Measurements from ENCODE around the gene ARHGEF38. TPM values are rescaled to one million over a fixed set of nuclear protein-coding genes. Genes with fewer than 3 reads are reported as not detected.
"Not testable (repeated sequence)": the region's sequence is repeated elsewhere in the genome, so short reads cannot be mapped to it uniquely, and the experiment has no call there.

Gene ARHGEF38
- total RNA-seq, 1 donor, result under 0.01 TPM

- DNase-seq (ENCODE audit: low read depth in 2 of 3, low spot score in 2 of 3), result no peak
Observed at GRCh38 chr4:105603158-105603557, 50.7 kb downstream of the ARHGEF38 start.

GRCh38 chr4:105605493-105605892 is 53.1 kb downstream of the ARHGEF38 start:
- DNase-seq (ENCODE audit: low read depth in 2 of 3, low spot score in 2 of 3), result peak in 1 of 3 donors; percentile 42

- DNase-seq (ENCODE audit: low read depth in 2 of 3, low spot score in 2 of 3), result no peak
Observed at GRCh38 chr4:105607876-105608275, 55.5 kb downstream of the ARHGEF38 start.

- not testable (repeated sequence) for DNase-seq (ENCODE audit: low read depth in 2 of 3, low spot score in 2 of 3)
Observed at GRCh38 chr4:105609819-105610218, 57.4 kb downstream of the ARHGEF38 start.

- no peak for DNase-seq (ENCODE audit: low read depth in 2 of 3, low spot score in 2 of 3)
Observed at GRCh38 chr4:105613306-105613705, 60.9 kb downstream of the ARHGEF38 start.

- DNase-seq (ENCODE audit: low read depth in 2 of 3, low spot score in 2 of 3), result no peak
Observed at GRCh38 chr4:105619188-105619931, 66.9 kb downstream of the ARHGEF38 start.

GRCh38 chr4:105620640-105621323 is 68.4 kb downstream of the ARHGEF38 start:
- DNase-seq (ENCODE audit: low read depth in 2 of 3, low spot score in 2 of 3), result no peak

GRCh38 chr4:105622269-105622668 is 69.8 kb downstream of the ARHGEF38 start:
- no peak for DNase-seq (ENCODE audit: low read depth in 2 of 3, low spot score in 2 of 3)

- DNase-seq (ENCODE audit: low read depth in 2 of 3, low spot score in 2 of 3), result no peak
Observed at GRCh38 chr4:105623099-105623498, 70.7 kb downstream of the ARHGEF38 start.

- peak in 1 of 3 donors; percentile 34 for DNase-seq (ENCODE audit: low read depth in 2 of 3, low spot score in 2 of 3)
Observed at GRCh38 chr4:105624530-105624929, 72.1 kb downstream of the ARHGEF38 start.

GRCh38 chr4:105625214-105625613 is 72.8 kb downstream of the ARHGEF38 start:
- no peak for DNase-seq (ENCODE audit: low read depth in 2 of 3, low spot score in 2 of 3)

- no peak for DNase-seq (ENCODE audit: low read depth in 2 of 3, low spot score in 2 of 3)
Observed at GRCh38 chr4:105626846-105627245, 74.4 kb downstream of the ARHGEF38 start.

GRCh38 chr4:105627620-105628019 is 75.2 kb downstream of the ARHGEF38 start:
- no peak for DNase-seq (ENCODE audit: low read depth in 2 of 3, low spot score in 2 of 3)

- no peak for DNase-seq (ENCODE audit: low read depth in 2 of 3, low spot score in 2 of 3)
Observed at GRCh38 chr4:105630670-105631655, 78.5 kb downstream of the ARHGEF38 start.

GRCh38 chr4:105631818-105632400 is 79.5 kb downstream of the ARHGEF38 start:
- peak in 1 of 3 donors; percentile 32 for DNase-seq (ENCODE audit: low read depth in 2 of 3, low spot score in 2 of 3)

- peak in 1 of 3 donors; percentile 7 for DNase-seq (ENCODE audit: low read depth in 2 of 3, low spot score in 2 of 3)
Observed at GRCh38 chr4:105632599-105632998, 80.2 kb downstream of the ARHGEF38 start.

- no peak for DNase-seq (ENCODE audit: low read depth in 2 of 3, low spot score in 2 of 3)
Observed at GRCh38 chr4:105633241-105633640, 80.8 kb downstream of the ARHGEF38 start.

- no peak for DNase-seq (ENCODE audit: low read depth in 2 of 3, low spot score in 2 of 3)
Observed at GRCh38 chr4:105634402-105635080, 82.1 kb downstream of the ARHGEF38 start.

- peak in 2 of 3 donors; percentile 5 to 64 for DNase-seq (ENCODE audit: low read depth in 2 of 3, low spot score in 2 of 3)
Observed at GRCh38 chr4:105637408-105638176, 85.2 kb downstream of the ARHGEF38 start.
